Nucleus accumbens (tissue), 56 donors: ENCODE measurements around the gene BLMH.

Experiments
- DNase-seq, 56 donors: peaks; one replicate each; lab custom pipeline; 2025; lab: John Stamatoyannopoulos, UW

Gene BLMH

GRCh38 chr17:30291543-30292285 is at the start of gene BLMH:
TSS of gene BLMH (minus strand) at chr17:30291944. CDS start at chr17:30291819, 125 bp downstream.
- peak in 54 of 56 donors; percentile 12 to 84 (median 66) for DNase-seq

- DNase-seq = no peak
Observed at GRCh38 chr17:30340801-30341356, 49.1 kb upstream of the BLMH start.

- no peak for DNase-seq
Observed at GRCh38 chr17:30339086-30339485, 47.3 kb upstream of the BLMH start.

- DNase-seq = no peak
Observed at GRCh38 chr17:30337393-30337999, 45.8 kb upstream of the BLMH start.

GRCh38 chr17:30336369-30337171 is 44.8 kb upstream of the BLMH start:
- DNase-seq = no peak

- DNase-seq = no peak
Observed at GRCh38 chr17:30334421-30334820, 42.7 kb upstream of the BLMH start.

GRCh38 chr17:30333503-30334360 is 42.0 kb upstream of the BLMH start, which contains the start of gene TMIGD1:
TSS of gene TMIGD1 (minus strand) at chr17:30334057. CDS start at chr17:30332133, 1,924 bp downstream.
- DNase-seq = no peak

GRCh38 chr17:30332057-30332542 is 40.4 kb upstream of the BLMH start:
- DNase-seq = no peak

GRCh38 chr17:30326809-30327208 is 35.1 kb upstream of the BLMH start:
- DNase-seq = no peak

- no peak for DNase-seq
Observed at GRCh38 chr17:30324723-30325122, 33.0 kb upstream of the BLMH start.

- DNase-seq = no peak
Observed at GRCh38 chr17:30323895-30324319, 32.2 kb upstream of the BLMH start.

GRCh38 chr17:30323262-30323894 is 31.6 kb upstream of the BLMH start:
- DNase-seq = no peak

- DNase-seq = no peak
Observed at GRCh38 chr17:30321314-30321713, 29.6 kb upstream of the BLMH start.

- DNase-seq = no peak
Observed at GRCh38 chr17:30318155-30318554, 26.4 kb upstream of the BLMH start.

GRCh38 chr17:30316736-30317135 is 25.0 kb upstream of the BLMH start:
- no peak for DNase-seq

GRCh38 chr17:30315106-30315505 is 23.4 kb upstream of the BLMH start:
- DNase-seq = no peak

- DNase-seq = no peak
Observed at GRCh38 chr17:30314474-30314873, 22.7 kb upstream of the BLMH start.

GRCh38 chr17:30312226-30312625 is 20.5 kb upstream of the BLMH start:
- no peak for DNase-seq

GRCh38 chr17:30310562-30310961 is 18.8 kb upstream of the BLMH start:
- DNase-seq = no peak
